GM19468 (cell line): ENCODE results near the gene WDR33.

ENCODE experiments used
- ATAC-seq: cut with Tn5 transposase; IDR thresholded peaks from one replicate; pipeline ENCODE4 v1.9.1; 2021; ENCODE audit warnings: mild to moderate bottlenecking, moderate library complexity, moderate number of reproducible peaks; ENCODE audit not compliant: unreplicated experiment; ENCODE audit errors: extremely low read depth

The WDR33 gene

GRCh38 chr2:127676906-127677305, 134.1 kb downstream of the WDR33 start:
- ATAC-seq = no peak

GRCh38 chr2:127675331-127676261, 135.4 kb downstream of the WDR33 start, which contains the start of gene LIMS2:
LIMS2 (minus strand) TSS chr2:127675530; CDS start chr2:127675024, 506 bp downstream.
- no peak for ATAC-seq

GRCh38 chr2:127674241-127675209, 136.4 kb downstream of the WDR33 start:
- ATAC-seq = no peak

GRCh38 chr2:127673291-127674069, 137.5 kb downstream of the WDR33 start:
- ATAC-seq = no peak

- no peak for ATAC-seq
Measured at GRCh38 chr2:127672341-127673224, 138.4 kb downstream of the WDR33 start.

GRCh38 chr2:127671557-127672302, 139.2 kb downstream of the WDR33 start:
- ATAC-seq = no peak

GRCh38 chr2:127670957-127671290, 140.0 kb downstream of the WDR33 start:
- no peak for ATAC-seq

GRCh38 chr2:127670055-127670956, 140.7 kb downstream of the WDR33 start:
- ATAC-seq = no peak

GRCh38 chr2:127669056-127669455, 141.9 kb downstream of the WDR33 start:
- ATAC-seq = no peak

GRCh38 chr2:127665267-127665893, 145.6 kb downstream of the WDR33 start:
- no peak for ATAC-seq

- no peak for ATAC-seq
Measured at GRCh38 chr2:127664895-127665225, 146.1 kb downstream of the WDR33 start.

GRCh38 chr2:127664065-127664894, 146.7 kb downstream of the WDR33 start:
- ATAC-seq = no peak

- no peak for ATAC-seq
Measured at GRCh38 chr2:127663566-127664064, 147.4 kb downstream of the WDR33 start.

- no peak for ATAC-seq
Measured at GRCh38 chr2:127662937-127663565, 147.9 kb downstream of the WDR33 start.

- no peak for ATAC-seq
Measured at GRCh38 chr2:127661949-127662510, 148.9 kb downstream of the WDR33 start.
